ENCODE data around the gene KCTD10.

Gene KCTD10, protein sequence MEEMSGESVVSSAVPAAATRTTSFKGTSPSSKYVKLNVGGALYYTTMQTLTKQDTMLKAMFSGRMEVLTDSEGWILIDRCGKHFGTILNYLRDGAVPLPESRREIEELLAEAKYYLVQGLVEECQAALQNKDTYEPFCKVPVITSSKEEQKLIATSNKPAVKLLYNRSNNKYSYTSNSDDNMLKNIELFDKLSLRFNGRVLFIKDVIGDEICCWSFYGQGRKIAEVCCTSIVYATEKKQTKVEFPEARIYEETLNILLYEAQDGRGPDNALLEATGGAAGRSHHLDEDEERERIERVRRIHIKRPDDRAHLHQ

DNA sequence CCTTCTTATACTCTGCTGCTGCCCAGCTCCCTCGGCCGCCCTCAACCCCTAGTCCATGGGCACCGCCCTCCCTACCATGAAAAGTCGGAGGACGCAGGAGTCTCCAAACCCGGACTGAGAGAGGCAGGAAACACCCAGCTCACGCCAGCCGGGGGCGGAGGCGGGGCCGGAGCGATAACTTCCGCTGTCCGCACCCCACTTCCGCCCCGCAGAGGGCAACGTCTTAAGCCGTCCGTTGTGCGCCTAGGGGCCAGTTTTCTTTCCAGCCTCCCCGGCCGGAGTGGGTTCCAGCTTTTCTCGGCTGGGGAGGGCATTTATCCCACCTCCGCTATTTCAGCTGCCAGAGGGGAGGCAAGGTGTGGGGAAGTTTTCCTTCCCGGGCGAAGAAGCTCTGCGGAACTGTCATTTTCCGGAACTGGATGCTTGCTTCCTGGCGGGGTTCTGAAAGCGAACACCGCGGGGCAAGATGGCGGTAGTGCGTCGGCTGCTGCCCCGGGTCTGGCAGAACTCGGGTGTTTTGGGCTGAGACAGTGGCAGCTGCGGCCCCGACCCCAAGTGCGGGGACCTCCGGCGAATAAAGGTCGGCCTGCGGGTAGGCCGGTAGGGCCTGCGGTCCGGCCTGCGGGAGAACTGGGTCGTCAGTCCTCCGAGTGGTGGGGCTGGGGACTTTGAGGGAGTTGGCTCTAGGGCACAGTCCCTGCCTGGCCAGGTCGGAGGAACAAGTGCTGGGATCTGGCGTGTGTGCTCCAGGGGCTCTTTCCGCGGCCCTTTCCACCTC, at the start of gene KCTD10, which contains the start of gene UBE3B:
KCTD10 (minus strand) TSS at position 116 of the 778 bp plus-strand sequence; CDS start at position 78, 38 bp downstream.
UBE3B (plus strand) TSS at position 450 of the 778 bp plus-strand sequence. CDS start 5,918 bp downstream, outside the sequence.
- Mint-ChIP-seq H3K4me1 (peaks cover 55% of the 10 kb centered on the region), H3K27ac (peak within 1 kb of the TSS; percentile 99 to 100), H3K27me3 (no peaks in the 10 kb centered on the region), H3K4me3 (peak within 1 kb of the TSS; percentile 98 to 99), H3K9me3 (no peaks in the 10 kb centered on the region)
- DNase-seq (peak; percentile 88 to 90), ATAC-seq (peak; percentile 100)

DNA sequence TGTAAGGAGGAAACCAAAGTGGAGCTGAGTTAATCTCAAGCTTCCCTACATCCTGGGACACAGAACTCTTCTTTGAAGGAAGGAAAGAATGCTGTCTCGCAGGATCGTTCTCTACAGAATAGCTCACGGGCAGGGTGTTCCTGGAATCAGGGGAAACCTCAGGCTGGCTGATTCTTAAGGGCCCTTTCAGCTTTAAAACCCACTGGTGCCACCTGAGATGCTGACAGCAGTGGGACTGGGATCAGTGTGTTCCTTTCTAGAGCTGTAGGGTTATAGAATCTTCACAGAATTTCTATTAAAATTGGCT, 48.1 kb upstream of the KCTD10 start:
- no peaks in the 10 kb centered on the region for H3K9me3 Mint-ChIP-seq
- DNase-seq = no peak
- no peak overlapping the region for H3K4me3 Mint-ChIP-seq
- peak overlapping the region in 1 of 2 donors; percentile 59 for H3K27ac Mint-ChIP-seq
- ATAC-seq = no peak
- no peaks in the 10 kb centered on the region for H3K27me3 Mint-ChIP-seq
- H3K4me1 Mint-ChIP-seq = no peaks in the 10 kb centered on the region

DNA sequence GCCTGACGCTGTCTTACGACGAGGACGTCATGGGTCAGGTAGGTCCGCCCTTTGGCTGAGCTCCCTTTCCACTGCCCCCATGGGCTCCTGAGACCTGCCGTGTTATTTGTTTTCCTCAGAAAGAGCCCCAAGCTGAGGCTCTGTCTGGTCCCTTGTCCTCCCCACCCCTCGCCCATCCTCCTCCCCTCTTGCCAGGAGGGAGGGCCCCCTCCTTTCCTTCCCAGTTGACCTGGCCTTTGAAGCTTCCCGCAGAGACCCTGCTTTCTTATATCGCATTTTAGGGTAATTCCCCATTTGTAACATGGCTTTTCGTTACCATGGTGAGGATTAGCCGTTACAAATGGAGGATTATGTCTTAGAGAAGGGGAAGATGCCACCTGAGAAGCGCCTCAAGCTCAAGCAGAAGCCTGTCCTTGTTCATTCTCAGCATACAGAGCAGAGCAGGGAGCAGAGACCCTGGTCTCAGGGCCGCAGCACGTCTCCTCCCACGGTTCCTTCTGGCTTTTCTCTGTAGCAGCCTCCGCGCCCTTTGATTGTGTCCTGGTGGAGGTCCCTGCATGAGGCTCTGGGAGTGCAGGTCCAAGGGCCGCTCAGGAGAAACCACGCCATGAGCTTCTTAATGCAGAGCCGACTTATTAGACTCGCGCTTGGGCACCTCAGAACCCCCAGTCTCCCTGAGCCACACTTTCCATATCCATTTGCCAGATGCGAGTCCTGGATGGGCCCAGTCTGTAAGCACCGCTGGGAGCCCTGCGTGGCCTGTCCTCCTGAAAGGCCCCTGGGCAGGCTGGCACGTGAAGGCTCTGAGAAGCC, 47.6 kb upstream of the KCTD10 start:
- peak overlapping the region in 1 of 2 donors; percentile 59 for H3K27ac Mint-ChIP-seq

GRCh38 chr12:109523504-109523903, 46.4 kb upstream of the KCTD10 start:
- no peaks in the 10 kb centered on the region for H3K27me3 Mint-ChIP-seq
- H3K4me3 Mint-ChIP-seq = no peak overlapping the region
- H3K27ac Mint-ChIP-seq = peak overlapping the region in 1 of 2 donors; percentile 21
- DNase-seq (no peak), ATAC-seq (no peak)
- H3K4me1 Mint-ChIP-seq = no peaks in the 10 kb centered on the region
- no peaks in the 10 kb centered on the region for H3K9me3 Mint-ChIP-seq

More for the DNA sequence above, 47.6 kb upstream of the KCTD10 start:
- ATAC-seq = no peak
- Mint-ChIP-seq H3K4me3 (no peak overlapping the region), H3K9me3 (no peaks in the 10 kb centered on the region), H3K27me3 (no peaks in the 10 kb centered on the region), H3K4me1 (no peaks in the 10 kb centered on the region)
- DNase-seq = no peak

GRCh38 chr12:109523071-109523470, 46.0 kb upstream of the KCTD10 start:
- Mint-ChIP-seq H3K27me3 (no peaks in the 10 kb centered on the region), H3K9me3 (no peaks in the 10 kb centered on the region), H3K4me3 (no peak overlapping the region), H3K27ac (peak overlapping the region; percentile 21 to 84), H3K4me1 (no peaks in the 10 kb centered on the region)
- no peak for DNase-seq
- no peak for ATAC-seq

DNA sequence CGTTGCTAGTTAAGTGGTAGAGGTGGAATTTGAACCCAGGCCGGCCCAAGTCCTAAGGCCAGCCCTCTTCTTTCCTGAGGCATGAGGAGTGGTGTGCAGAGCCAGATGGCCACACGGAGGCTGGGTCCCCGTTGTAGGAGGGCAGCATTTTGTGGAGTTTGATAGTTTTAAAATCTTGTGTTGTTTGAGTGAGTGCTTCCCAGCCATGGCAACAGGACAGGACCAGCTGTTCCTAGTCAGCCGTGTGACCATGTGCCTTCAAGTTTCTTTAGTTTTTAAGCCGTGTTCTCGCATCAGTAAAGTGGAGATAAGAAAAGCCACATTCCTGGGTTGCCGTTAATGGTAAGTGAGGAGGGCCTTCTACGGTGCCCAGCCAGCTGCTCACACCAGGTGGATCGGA, 44.7 kb upstream of the KCTD10 start:
- Mint-ChIP-seq H3K4me1 (no peaks in the 10 kb centered on the region), H3K27me3 (no peaks in the 10 kb centered on the region), H3K4me3 (no peak overlapping the region), H3K27ac (no peak overlapping the region), H3K9me3 (no peaks in the 10 kb centered on the region)
- DNase-seq = no peak
- ATAC-seq = no peak

- DNase-seq (no peak), ATAC-seq (no peak)
- no peak overlapping the region for H3K4me3 Mint-ChIP-seq
- no peaks in the 10 kb centered on the region for H3K27me3 Mint-ChIP-seq
- no peaks in the 10 kb centered on the region for H3K9me3 Mint-ChIP-seq
- H3K27ac Mint-ChIP-seq = no peak overlapping the region
- H3K4me1 Mint-ChIP-seq = no peaks in the 10 kb centered on the region
Measured at GRCh38 chr12:109519787-109520186, 42.7 kb upstream of the KCTD10 start.

GRCh38 chr12:109518820-109519665, 41.9 kb upstream of the KCTD10 start:
- ATAC-seq (no peak), DNase-seq (peak; percentile 43 to 44)

GRCh38 chr12:109517619-109518018, 40.5 kb upstream of the KCTD10 start:
- ATAC-seq = no peak
- DNase-seq = no peak
- no peaks in the 10 kb centered on the region for H3K4me1 Mint-ChIP-seq
- H3K9me3 Mint-ChIP-seq = no peaks in the 10 kb centered on the region
- H3K27ac Mint-ChIP-seq = no peak overlapping the region
- no peaks in the 10 kb centered on the region for H3K27me3 Mint-ChIP-seq
- no peak overlapping the region for H3K4me3 Mint-ChIP-seq

More at GRCh38 chr12:109518820-109519665, 41.9 kb upstream of the KCTD10 start:
- Mint-ChIP-seq H3K9me3 (no peaks in the 10 kb centered on the region), H3K27me3 (no peaks in the 10 kb centered on the region), H3K4me1 (no peaks in the 10 kb centered on the region), H3K27ac (no peak overlapping the region), H3K4me3 (no peak overlapping the region)

GRCh38 chr12:109513977-109514376, 36.9 kb upstream of the KCTD10 start:
- no peak for DNase-seq
- no peaks in the 10 kb centered on the region for H3K9me3 Mint-ChIP-seq
- H3K27ac Mint-ChIP-seq = no peak overlapping the region

GRCh38 chr12:109513051-109513450, 36.0 kb upstream of the KCTD10 start:
- no peaks in the 10 kb centered on the region for H3K4me1 Mint-ChIP-seq
- DNase-seq = no peak
- H3K4me3 Mint-ChIP-seq = no peak overlapping the region
- no peaks in the 10 kb centered on the region for H3K27me3 Mint-ChIP-seq
- ATAC-seq = no peak
- H3K27ac Mint-ChIP-seq = peak overlapping the region in 1 of 2 donors; percentile 2
- no peaks in the 10 kb centered on the region for H3K9me3 Mint-ChIP-seq

More at GRCh38 chr12:109513977-109514376, 36.9 kb upstream of the KCTD10 start:
- Mint-ChIP-seq H3K27me3 (no peaks in the 10 kb centered on the region), H3K4me1 (no peaks in the 10 kb centered on the region), H3K4me3 (no peak overlapping the region)
- no peak for ATAC-seq

GRCh38 chr12:109512608-109513007, 35.5 kb upstream of the KCTD10 start:
- peak overlapping the region in 1 of 2 donors; percentile 2 for H3K27ac Mint-ChIP-seq
- DNase-seq (no peak), ATAC-seq (no peak)
- H3K27me3 Mint-ChIP-seq = no peaks in the 10 kb centered on the region
- no peaks in the 10 kb centered on the region for H3K4me1 Mint-ChIP-seq
- H3K9me3 Mint-ChIP-seq = no peaks in the 10 kb centered on the region
- H3K4me3 Mint-ChIP-seq = no peak overlapping the region

DNA sequence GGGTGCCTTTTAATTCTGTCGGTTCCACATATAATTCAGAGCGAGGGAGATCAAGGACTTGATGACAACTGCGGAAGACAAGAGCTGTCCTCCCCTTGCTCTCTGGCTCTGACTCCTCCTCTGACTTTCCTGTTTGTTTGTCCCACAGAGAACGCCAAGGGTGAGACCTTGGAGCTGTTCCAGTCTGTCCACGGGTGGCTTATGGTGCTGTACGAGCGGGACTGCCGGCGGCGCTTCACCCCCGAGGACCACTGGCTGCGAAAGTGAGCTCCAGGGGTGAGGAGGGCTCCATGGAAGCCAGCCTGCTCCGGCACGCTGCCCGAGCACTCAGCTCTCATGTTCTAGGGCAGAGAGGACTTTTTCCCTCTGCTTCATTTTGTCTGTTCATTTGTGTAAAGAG, 33.1 kb upstream of the KCTD10 start:
- no peak for ATAC-seq
- Mint-ChIP-seq H3K27ac (no peak overlapping the region), H3K4me3 (no peak overlapping the region), H3K27me3 (no peaks in the 10 kb centered on the region), H3K9me3 (no peaks in the 10 kb centered on the region), H3K4me1 (no peaks in the 10 kb centered on the region)
- DNase-seq = no peak

DNA sequence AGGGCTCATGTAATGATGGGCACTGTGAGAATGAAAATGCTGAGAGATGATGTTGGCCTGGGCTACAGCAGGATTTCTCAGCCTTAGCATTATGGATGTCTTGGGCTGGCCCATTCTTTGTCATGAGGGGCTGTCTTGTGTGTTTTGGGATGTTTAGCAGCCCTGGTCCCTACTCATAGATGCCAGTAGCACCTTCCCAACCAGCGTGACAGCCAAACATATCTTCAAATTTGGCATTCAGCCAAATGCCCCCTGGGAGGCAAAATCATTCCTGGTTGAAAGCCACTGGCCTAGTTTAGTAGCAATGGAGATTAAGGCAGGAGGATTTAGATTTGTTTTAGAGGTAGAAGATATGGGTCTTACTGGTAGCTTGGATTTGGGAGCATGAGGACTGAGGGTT, 27.0 kb upstream of the KCTD10 start:
- Mint-ChIP-seq H3K27me3 (no peaks in the 10 kb centered on the region), H3K4me1 (no peaks in the 10 kb centered on the region), H3K27ac (peak overlapping the region in 1 of 2 donors; percentile 71), H3K9me3 (no peaks in the 10 kb centered on the region), H3K4me3 (no peak overlapping the region)
- DNase-seq (no peak), ATAC-seq (no peak)

DNA sequence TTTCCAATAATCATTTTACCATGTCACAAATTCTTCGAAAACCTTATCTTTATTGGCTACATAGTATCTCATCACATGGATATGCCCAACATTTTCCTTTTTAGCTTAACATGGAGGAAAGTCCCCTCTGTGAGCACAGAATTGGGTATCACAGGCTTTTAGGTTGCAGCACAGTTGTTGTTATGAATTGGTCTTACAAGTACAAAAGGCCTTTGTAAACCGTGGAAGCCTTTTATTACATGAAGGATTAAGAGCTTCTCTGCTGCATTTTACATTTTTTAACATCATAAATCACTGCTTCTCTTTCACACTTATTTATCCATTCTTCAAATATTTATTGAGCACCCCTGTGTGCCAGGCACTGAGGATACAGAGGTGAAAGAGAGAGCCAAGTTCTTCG, 26.5 kb upstream of the KCTD10 start:
- ATAC-seq (no peak), DNase-seq (no peak)
- Mint-ChIP-seq H3K27ac (peak overlapping the region in 1 of 2 donors; percentile 2), H3K9me3 (no peaks in the 10 kb centered on the region), H3K4me1 (no peaks in the 10 kb centered on the region), H3K27me3 (no peaks in the 10 kb centered on the region), H3K4me3 (no peak overlapping the region)

Measured in stimulated activated naive CD8-positive, alpha-beta T cell treated with anti-CD3 and anti-CD28 coated beads, Interleukin-15, amount 100 ng/mL, for 72 hours (primary cell).